Measurements from ENCODE around the gene NFX1. TPM values are rescaled to one million over a fixed set of nuclear protein-coding genes. Genes with fewer than 3 reads are reported as not detected.

The NFX1 gene
- polyA plus RNA-seq, 1 donor (not counting 4 experiments of a cell fraction or from before 2014, with no cell fraction given): 28.1 TPM

GRCh38 chr9:33403941-33404787, 113.8 kb downstream of the NFX1 start:
- Histone ChIP-seq H3K27ac (ENCODE audit: control insufficient read depth, insufficient read depth, low read length) (no peak overlapping the region), H3K36me3 (ENCODE audit: control insufficient read depth in 2 of 2, extremely low read depth in 1 of 2, insufficient read depth in 2 of 2, low read length in 2 of 2) (no peaks in the 10 kb centered on the region), H4K20me1 (ENCODE audit: control insufficient read depth, extremely low read depth, insufficient read depth, low read length) (no peaks in the 10 kb centered on the region), H3K9me3 (ENCODE audit: control insufficient read depth, low read depth, low read length) (no peaks in the 10 kb centered on the region), H3K4me3 (ENCODE audit: control insufficient read depth in 2 of 3, extremely low read depth in 1 of 3, insufficient read depth in 2 of 3, low read depth in 1 of 3, low read length in 3 of 3) (no peak overlapping the region), H3K4me2 (ENCODE audit: control insufficient read depth, extremely low read depth, insufficient read depth, low read depth, low read length) (no peak overlapping the region), H3K79me2 (ENCODE audit: control insufficient read depth, insufficient read depth, low read length) (no peaks in the 10 kb centered on the region), H3K4me1 (ENCODE audit: control insufficient read depth, extremely low read depth, insufficient read depth, low read length) (peaks cover 13% of the 10 kb centered on the region), H3K9ac (ENCODE audit: control insufficient read depth, extremely low read depth, insufficient read depth, low read length) (no peak overlapping the region), H3K27me3 (ENCODE audit: control insufficient read depth, extremely low read depth, insufficient read depth, low read length) (no peaks in the 10 kb centered on the region), H2AFZ (ENCODE audit: control insufficient read depth, low read length) (no peak overlapping the region), H3K9me1 (ENCODE audit: control insufficient read depth, extremely low read depth, insufficient read depth, low read length) (no peaks in the 10 kb centered on the region)
- FAIRE-seq (no peak), DNase-seq (ENCODE audit: low read depth, low spot score) (no peak)
- dilution Hi-C loops (cut with MboI; ENCODE audit: extremely low pct_ligation_motif_present, low sequenced_read_pairs): no loop called here
- TF ChIP-seq EZH2 (IDR thresholded peaks at IDR 0.05; ENCODE audit: low read length): no peak
- TF ChIP-seq CTCF (optimal IDR thresholded peaks at IDR 0.05 in 1 of 3, IDR thresholded peaks at IDR 0.05 in 1 of 3, conservative IDR thresholded peaks at IDR 0.05 in 1 of 3; ENCODE audit: extremely low read depth in 1 of 3, insufficient read depth in 2 of 3, low read length in 3 of 3): no peak

- Histone ChIP-seq H3K79me2 (ENCODE audit: control insufficient read depth, insufficient read depth, low read length) (no peaks in the 10 kb centered on the region), H4K20me1 (ENCODE audit: control insufficient read depth, extremely low read depth, insufficient read depth, low read length) (no peaks in the 10 kb centered on the region), H3K4me1 (ENCODE audit: control insufficient read depth, extremely low read depth, insufficient read depth, low read length) (peaks cover 13% of the 10 kb centered on the region), H3K4me2 (ENCODE audit: control insufficient read depth, extremely low read depth, insufficient read depth, low read depth, low read length) (no peak overlapping the region), H2AFZ (ENCODE audit: control insufficient read depth, low read length) (no peak overlapping the region), H3K4me3 (ENCODE audit: control insufficient read depth in 2 of 3, extremely low read depth in 1 of 3, insufficient read depth in 2 of 3, low read depth in 1 of 3, low read length in 3 of 3) (no peak overlapping the region), H3K9ac (ENCODE audit: control insufficient read depth, extremely low read depth, insufficient read depth, low read length) (no peak overlapping the region), H3K9me3 (ENCODE audit: control insufficient read depth, low read depth, low read length) (no peaks in the 10 kb centered on the region), H3K27ac (ENCODE audit: control insufficient read depth, insufficient read depth, low read length) (no peak overlapping the region), H3K9me1 (ENCODE audit: control insufficient read depth, extremely low read depth, insufficient read depth, low read length) (no peaks in the 10 kb centered on the region), H3K27me3 (ENCODE audit: control insufficient read depth, extremely low read depth, insufficient read depth, low read length) (no peaks in the 10 kb centered on the region), H3K36me3 (ENCODE audit: control insufficient read depth in 2 of 2, extremely low read depth in 1 of 2, insufficient read depth in 2 of 2, low read length in 2 of 2) (no peaks in the 10 kb centered on the region)
- dilution Hi-C loops (cut with MboI; ENCODE audit: extremely low pct_ligation_motif_present, low sequenced_read_pairs): no loop called here
- TF ChIP-seq EZH2 (IDR thresholded peaks at IDR 0.05; ENCODE audit: low read length) (no peak), CTCF (optimal IDR thresholded peaks at IDR 0.05 in 1 of 3, IDR thresholded peaks at IDR 0.05 in 1 of 3, conservative IDR thresholded peaks at IDR 0.05 in 1 of 3; ENCODE audit: extremely low read depth in 1 of 3, insufficient read depth in 2 of 3, low read length in 3 of 3) (no peak)
- DNase-seq (ENCODE audit: low read depth, low spot score): no peak
- no peak for FAIRE-seq
Observed at GRCh38 chr9:33404788-33405362, 114.6 kb downstream of the NFX1 start.

Data from keratinocyte (primary cell).